Brain microvascular endothelial cell (primary cell): Measurements from ENCODE around the gene CC2D2A.

Experiments used
- DNase-seq: peaks from one replicate; pipeline ENCODE4 v3.0.0-alpha.2; 2020
- H3K27ac ChIP-seq: fragments of 250-450 bp; sonication (Bioruptor Pico); 2 replicates; pipeline ENCODE4 v1.5.1; 2020; ENCODE audit warnings: mild to moderate bottlenecking, moderate library complexity
- H3K27me3 ChIP-seq: fragments of 250-450 bp; sonication (Bioruptor Pico); replicated peaks from 2 replicates; pipeline ENCODE4 v1.5.1; 2020; ENCODE audit warnings: mild to moderate bottlenecking
- H3K36me3 ChIP-seq: fragments of 250-450 bp; sonication (Bioruptor Pico); replicated peaks from 2 replicates; pipeline ENCODE4 v1.5.1; 2020; ENCODE audit warnings: mild to moderate bottlenecking
- H3K4me3 ChIP-seq: 2 replicates; pipeline ENCODE4 v1.5.1; 2011; ENCODE audit warnings: low read depth, mild to moderate bottlenecking, control low read depth, low read length, moderate library complexity
- CTCF ChIP-seq: IDR thresholded peaks from 2 replicates; pipeline ENCODE4 v1.5.1; 2011; ENCODE audit warnings: low read depth, mild to moderate bottlenecking, moderate library complexity, low read length, control low read depth, inconsistent platforms; ENCODE audit errors: missing control alignments
- in situ Hi-C: cut with HindIII; loops from 2 replicates; pipeline ENCODE4 v1.10.0; 2017; ENCODE audit warnings: low sequenced_read_pairs, low pct_ligation_motif_present

The CC2D2A gene

GRCh38 chr4:15493411-15493810 lies 23.7 kb downstream of the CC2D2A start:
- H3K4me3 ChIP-seq, result no peak overlapping the region
- no peak for TF ChIP-seq CTCF

GRCh38 chr4:15495621-15496020 lies 25.9 kb downstream of the CC2D2A start:
- Histone ChIP-seq H3K27ac (no peak overlapping the region), H3K27me3 (no peaks in the 10 kb centered on the region), H3K4me3 (no peak overlapping the region), H3K36me3 (no peaks in the 10 kb centered on the region)
- TF ChIP-seq CTCF, result no peak
- DNase-seq, result no peak
- in situ Hi-C loops, result no loop called here

More at GRCh38 chr4:15493411-15493810, 23.7 kb downstream of the CC2D2A start:
- Histone ChIP-seq H3K27me3 (no peaks in the 10 kb centered on the region), H3K36me3 (no peaks in the 10 kb centered on the region), H3K27ac (no peak overlapping the region)
- in situ Hi-C loops, result no loop called here
- no peak for DNase-seq

GRCh38 chr4:15498356-15498755 lies 28.7 kb downstream of the CC2D2A start:
- no peak overlapping the region for H3K27ac ChIP-seq
- H3K27me3 ChIP-seq, result no peaks in the 10 kb centered on the region
- DNase-seq, result no peak
- H3K4me3 ChIP-seq, result no peak overlapping the region
- in situ Hi-C loops, result no loop called here
- H3K36me3 ChIP-seq, result no peaks in the 10 kb centered on the region
- TF ChIP-seq CTCF, result no peak

- H3K27me3 ChIP-seq, result no peaks in the 10 kb centered on the region
- TF ChIP-seq CTCF, result no peak
- no peaks in the 10 kb centered on the region for H3K36me3 ChIP-seq
- no peak overlapping the region for H3K27ac ChIP-seq
- no peak overlapping the region for H3K4me3 ChIP-seq
- no peak for DNase-seq
- in situ Hi-C loops, result no loop called here
Observed at GRCh38 chr4:15500701-15501100, 31.0 kb downstream of the CC2D2A start.

- in situ Hi-C loops, result no loop called here
- H3K36me3 ChIP-seq, result no peaks in the 10 kb centered on the region
- H3K4me3 ChIP-seq, result no peak overlapping the region
- H3K27ac ChIP-seq, result no peak overlapping the region
- TF ChIP-seq CTCF, result no peak
- no peaks in the 10 kb centered on the region for H3K27me3 ChIP-seq
- DNase-seq, result no peak
Observed at GRCh38 chr4:15501941-15502340, 32.3 kb downstream of the CC2D2A start.

GRCh38 chr4:15502384-15502783 lies 32.7 kb downstream of the CC2D2A start:
- Histone ChIP-seq H3K27me3 (no peaks in the 10 kb centered on the region), H3K4me3 (no peak overlapping the region), H3K36me3 (peaks cover 4% of the 10 kb centered on the region), H3K27ac (no peak overlapping the region)
- in situ Hi-C loops, result no loop called here
- no peak for DNase-seq
- no peak for TF ChIP-seq CTCF
